Lower lobe of right lung (tissue), 2 donors: Measurements from ENCODE around the gene TRIM24. TPM values are rescaled to one million over a fixed set of nuclear protein-coding genes. Genes with fewer than 3 reads are reported as not detected.

ENCODE experiments used
- ATAC-seq, 2 donors: fragments of 200-7000 bp; cut with Tn5 transposase; one replicate each; pipeline ENCODE4 v1.9.1; 2020 to 2022; ENCODE audit warnings: mild to moderate bottlenecking in 2 of 2, moderate library complexity in 2 of 2
- DNase-seq: peaks from one replicate; pipeline ENCODE4 v3.0.0-alpha.2; 2020
- H3K27ac ChIP-seq: fragments of 200-600 bp; one replicate; pipeline ENCODE4 v1.8.0; 2022
- H3K27me3 ChIP-seq: fragments of 200-600 bp; one replicate; pipeline ENCODE4 v1.8.0; 2022; ENCODE audit warnings: low read depth
- H3K36me3 ChIP-seq: fragments of 200-600 bp; one replicate; pipeline ENCODE4 v1.8.0; 2022; ENCODE audit warnings: mild to moderate bottlenecking
- H3K4me1 ChIP-seq: fragments of 200-600 bp; one replicate; pipeline ENCODE4 v1.8.0; 2022
- H3K4me3 ChIP-seq: fragments of 200-600 bp; one replicate; pipeline ENCODE4 v1.8.0; 2022; ENCODE audit warnings: mild to moderate bottlenecking
- H3K9me3 ChIP-seq: fragments of 200-600 bp; one replicate; pipeline ENCODE4 v1.8.0; 2022
- CTCF ChIP-seq: fragments of 200-600 bp; IDR thresholded peaks from one replicate; pipeline ENCODE4 v1.8.0; 2022; ENCODE audit warnings: antibody characterized with exemption, mild to moderate bottlenecking
- intact Hi-C: fragments of 100-400 bp; cut with DNase I; formaldehyde crosslinking; loops from one replicate; pipeline ENCODE4 v1.11.0; 2022
- total RNA-seq: library from RNA; stranded (reverse); fragmentation: NEBNext Ultra II Directional; extraction: Animal tissue kit (Norgen Biotek cat#: 25700); gene quantifications from one replicate; pipeline ENCODE4 v1.2.1, GENCODE V29; 2021
- donor health status: DM: no; HTN: yes; CAD: no; lungs with severe emphysema.

The TRIM24 gene
- total RNA-seq, 1 donor from 2014 or later = 25.8 TPM

GRCh38 chr7:138468244-138469123 is 8.4 kb downstream of the TRIM24 start:
- intact Hi-C loops = loop anchor here (10.0 kb wide), 1 partner anchor 76 kb away; no protein-coding TSS in a partner anchor
- Histone ChIP-seq H3K9me3 (no peaks in the 10 kb centered on the region), H3K27me3 (no peaks in the 10 kb centered on the region), H3K36me3 (no peaks in the 10 kb centered on the region), H3K4me3 (no peak overlapping the region), H3K4me1 (no peaks in the 10 kb centered on the region), H3K27ac (no peak overlapping the region)
- DNase-seq = no peak
- no peak for ATAC-seq
- no peak for TF ChIP-seq CTCF

- no peak for DNase-seq
- peaks cover 6% of the 10 kb centered on the region for H3K4me1 ChIP-seq
- intact Hi-C loops = no loop called here
- H3K4me3 ChIP-seq = no peak overlapping the region
- no peak for ATAC-seq
- no peaks in the 10 kb centered on the region for H3K36me3 ChIP-seq
- no peaks in the 10 kb centered on the region for H3K27me3 ChIP-seq
- H3K27ac ChIP-seq = no peak overlapping the region
- TF ChIP-seq CTCF = no peak
- no peaks in the 10 kb centered on the region for H3K9me3 ChIP-seq
These were observed 10.5 kb downstream of the TRIM24 start for GRCh38 chr7:138470391-138471157.

- Histone ChIP-seq H3K27me3 (no peaks in the 10 kb centered on the region), H3K4me3 (no peak overlapping the region), H3K9me3 (no peaks in the 10 kb centered on the region), H3K4me1 (peaks cover 19% of the 10 kb centered on the region), H3K36me3 (no peaks in the 10 kb centered on the region), H3K27ac (no peak overlapping the region)
- TF ChIP-seq CTCF = no peak
- DNase-seq (no peak), ATAC-seq (no peak)
- intact Hi-C loops = no loop called here
These were observed 12.4 kb downstream of the TRIM24 start for GRCh38 chr7:138472292-138473079.

GRCh38 chr7:138475377-138475776 is 15.3 kb downstream of the TRIM24 start:
- intact Hi-C loops = no loop called here
- peaks cover 39% of the 10 kb centered on the region for H3K4me1 ChIP-seq

More at GRCh38 chr7:138475377-138475776, 15.3 kb downstream of the TRIM24 start:
- Histone ChIP-seq H3K36me3 (no peaks in the 10 kb centered on the region), H3K27me3 (no peaks in the 10 kb centered on the region), H3K4me3 (no peak overlapping the region), H3K27ac (no peak overlapping the region), H3K9me3 (no peaks in the 10 kb centered on the region)
- DNase-seq = no peak
- no peak for TF ChIP-seq CTCF
- ATAC-seq = no peak
